SK-N-MC (cell line): Measurements from ENCODE around the gene PRSS3.
"Not testable (repeated sequence)": the region's sequence is repeated elsewhere in the genome, so short reads cannot be mapped to it uniquely, and the experiment has no call there.

Experiments
- DNase-seq: peaks from one replicate; pipeline ENCODE4 v3.0.0-alpha.2; 2011; ENCODE audit warnings: low read depth, low spot score
- H3K27ac ChIP-seq: fragments of 200-600 bp; sonication (generic); 2 replicates; pipeline ENCODE4 v1.5.1; 2016; ENCODE audit warnings: mixed run types
- H3K36me3 ChIP-seq: fragments of 200-600 bp; sonication (generic); 2 replicates; pipeline ENCODE4 v1.6.1; 2017; ENCODE audit warnings: antibody characterized with exemption, low read length, mixed read lengths; ENCODE audit not compliant: insufficient read depth
- H3K4me3 ChIP-seq: fragments of 200-600 bp; sonication (generic); 2 replicates; pipeline ENCODE4 v1.5.1; 2016
- H3K9ac ChIP-seq: fragments of 200-600 bp; sonication (generic); 2 replicates; pipeline ENCODE4 v1.8.0; 2017; ENCODE audit warnings: mixed run types, mixed read lengths; ENCODE audit not compliant: insufficient read length
- H3K9me3 ChIP-seq: fragments of 200-600 bp; sonication (generic); 2 replicates; pipeline ENCODE4 v1.6.1; 2017; ENCODE audit warnings: low read depth, mild to moderate bottlenecking, antibody characterized with exemption, low read length, moderate library complexity, mixed read lengths
- EZH2 ChIP-seq: fragments of 200-600 bp; sonication (generic); IDR thresholded peaks from one replicate; pipeline ENCODE4 v1.6.1; 2017; ENCODE audit warnings: antibody characterized with exemption
- FOXP2 ChIP-seq: optimal IDR thresholded peaks from 2 replicates; pipeline ENCODE3; 2011; ENCODE audit warnings: mild to moderate bottlenecking, moderate library complexity; ENCODE audit not compliant: insufficient read depth; ENCODE audit errors: extremely low read length, control extremely low read depth
- POLR2AphosphoS5 ChIP-seq: IDR thresholded peaks from 2 replicates; pipeline ENCODE4 v1.6.1; 2012; ENCODE audit warnings: mild to moderate bottlenecking, low read depth, low read length, borderline replicate concordance

PRSS3 gene

GRCh38 chr9:33781736-33782135, 13.6 kb upstream of the PRSS3 start:
- no peaks in the 10 kb centered on the region for H3K36me3 ChIP-seq
- no peaks in the 10 kb centered on the region for H3K9me3 ChIP-seq
- no peak overlapping the region for H3K9ac ChIP-seq
- H3K4me3 ChIP-seq = no peak overlapping the region
- no peak for DNase-seq
- H3K27ac ChIP-seq = no peak overlapping the region
- TF ChIP-seq POLR2AphosphoS5 = no peak
- no peak for TF ChIP-seq FOXP2
- TF ChIP-seq EZH2 = no peak

GRCh38 chr9:33782395-33783152, 12.8 kb upstream of the PRSS3 start:
- no peaks in the 10 kb centered on the region for H3K36me3 ChIP-seq
- TF ChIP-seq FOXP2 = no peak
- no peak for TF ChIP-seq POLR2AphosphoS5
- TF ChIP-seq EZH2 = no peak
- H3K27ac ChIP-seq = no peak overlapping the region
- no peak for DNase-seq
- no peaks in the 10 kb centered on the region for H3K9me3 ChIP-seq
- no peak overlapping the region for H3K4me3 ChIP-seq
- H3K9ac ChIP-seq = no peak overlapping the region

- Histone ChIP-seq H3K9me3 (no peaks in the 10 kb centered on the region), H3K4me3 (no peak overlapping the region), H3K36me3 (no peaks in the 10 kb centered on the region), H3K9ac (no peak overlapping the region), H3K27ac (no peak overlapping the region)
- TF ChIP-seq FOXP2 = no peak
- no peak for DNase-seq
These were observed 9.4 kb upstream of the PRSS3 start for GRCh38 chr9:33785914-33786313.

GRCh38 chr9:33786681-33787080, 8.7 kb upstream of the PRSS3 start:
- H3K36me3 ChIP-seq = no peaks in the 10 kb centered on the region
- no peak overlapping the region for H3K9ac ChIP-seq
- DNase-seq = no peak
- no peak overlapping the region for H3K4me3 ChIP-seq
- TF ChIP-seq POLR2AphosphoS5 (no peak), EZH2 (no peak), FOXP2 (no peak)
- H3K9me3 ChIP-seq = no peaks in the 10 kb centered on the region
- no peak overlapping the region for H3K27ac ChIP-seq

- no peak overlapping the region for H3K4me3 ChIP-seq
- no peak overlapping the region for H3K27ac ChIP-seq
- no peak overlapping the region for H3K9ac ChIP-seq
- no peaks in the 10 kb centered on the region for H3K9me3 ChIP-seq
- DNase-seq = no peak
- TF ChIP-seq EZH2 = no peak
- TF ChIP-seq POLR2AphosphoS5 = no peak
- TF ChIP-seq FOXP2 = no peak
- no peaks in the 10 kb centered on the region for H3K36me3 ChIP-seq
These were observed 7.5 kb upstream of the PRSS3 start for GRCh38 chr9:33787839-33788238.

- H3K9me3 ChIP-seq, H3K9ac ChIP-seq, H3K36me3 ChIP-seq, H3K4me3 ChIP-seq, H3K27ac ChIP-seq, DNase-seq: not testable (repeated sequence)
These were observed 5.9 kb upstream of the PRSS3 start for GRCh38 chr9:33789429-33789828.

- Histone ChIP-seq H3K4me3 (no peak overlapping the region), H3K27ac (no peak overlapping the region), H3K36me3 (no peaks in the 10 kb centered on the region), H3K9ac (no peak overlapping the region), H3K9me3 (no peaks in the 10 kb centered on the region)
- DNase-seq = no peak
- no peak for TF ChIP-seq FOXP2
- TF ChIP-seq EZH2 = no peak
- no peak for TF ChIP-seq POLR2AphosphoS5
These were observed 4.2 kb upstream of the PRSS3 start for GRCh38 chr9:33791117-33791516.

- H3K4me3 ChIP-seq, H3K27ac ChIP-seq, H3K9ac ChIP-seq, DNase-seq, H3K9me3 ChIP-seq, H3K36me3 ChIP-seq: not testable (repeated sequence)
These were observed 1.9 kb upstream of the PRSS3 start for GRCh38 chr9:33793496-33793895.

GRCh38 chr9:33794560-33794959, 801 bp upstream of the PRSS3 start:
- DNase-seq = no peak
- no peak overlapping the region for H3K27ac ChIP-seq
- no peak overlapping the region for H3K9ac ChIP-seq
- H3K4me3 ChIP-seq = no peak overlapping the region
- no peaks in the 10 kb centered on the region for H3K9me3 ChIP-seq
- TF ChIP-seq FOXP2 (no peak), EZH2 (no peak), POLR2AphosphoS5 (no peak)
- H3K36me3 ChIP-seq = no peaks in the 10 kb centered on the region
